Neural crest cell (in vitro differentiated cells): ENCODE data around the gene TDG. TPM values are rescaled to one million over a fixed set of nuclear protein-coding genes. Genes with fewer than 3 reads are reported as not detected.

Experiments
- DNase-seq: peaks from one replicate; pipeline ENCODE4 v3.0.0; 2021; ENCODE audit warnings: low read depth, mixed read lengths, low spot score
- H3K27ac Mint-ChIP-seq: one replicate; pipeline ENCODE4 v1.8.0; 2021; ENCODE audit warnings: mild to moderate bottlenecking, mixed read lengths; ENCODE audit not compliant: unreplicated experiment
- H3K27me3 Mint-ChIP-seq: 2 replicates; pipeline ENCODE4 v1.8.0; 2021; ENCODE audit warnings: low read depth, mild to moderate bottlenecking, mixed read lengths
- H3K36me3 Mint-ChIP-seq: 2 replicates; pipeline ENCODE4 v1.8.0; 2021; ENCODE audit warnings: low read depth, mild to moderate bottlenecking, mixed read lengths
- H3K4me1 Mint-ChIP-seq: 2 replicates; pipeline ENCODE4 v1.8.0; 2021; ENCODE audit warnings: mixed read lengths
- H3K4me3 Mint-ChIP-seq: one replicate; pipeline ENCODE4 v1.8.0; 2021; ENCODE audit warnings: mild to moderate bottlenecking, mixed read lengths
- H3K9me3 Mint-ChIP-seq: 2 replicates; pipeline ENCODE4 v1.8.0; 2021; ENCODE audit warnings: mixed read lengths
- CTCF ChIP-seq: fragments of 200-600 bp; sonication (generic); conservative IDR thresholded peaks from 2 replicates; pipeline ENCODE4 v1.5.0; 2021; ENCODE audit warnings: antibody characterized with exemption, mild to moderate bottlenecking
- long read RNA-seq: library from polyadenylated mRNA; unstranded; transcript quantifications from one replicate; pipeline ENCODE4 v2.0.0, GENCODE V29; 2020
- total RNA-seq: library from RNA; stranded (reverse); gene quantifications from 2 replicates; pipeline ENCODE4 v1.2.1, GENCODE V29; 2021

TDG gene
- total RNA-seq: 53.0 and 57.1 TPM in 2 replicates
- long read RNA-seq, transcript TDG-209 (9 exons, 1,387 nt): minor isoform, 6 of 68 reads
- long read RNA-seq, transcript TDG-202 (10 exons, 3,251 nt): major isoform, 39 of 68 reads
- long read RNA-seq, partial matches to known transcripts: 4 of 68 reads
- long read RNA-seq, other reads (novel, unspliced or antisense): 15 of 68 reads

GRCh38 chr12:103965590-103966504, at the start of gene TDG:
Gene TDG (plus strand): TSS chr12:103965872. CDS start chr12:103966038, 166 bp downstream.
- peaks cover 51% of the 10 kb centered on the region for H3K4me1 Mint-ChIP-seq

GRCh38 chr12:103917873-103918272, 47.8 kb upstream of the TDG start:
- Mint-ChIP-seq H3K4me3 (no peak overlapping the region), H3K27me3 (no peaks in the 10 kb centered on the region), H3K36me3 (peaks cover 7% of the 10 kb centered on the region), H3K4me1 (no peaks in the 10 kb centered on the region), H3K9me3 (peaks cover 15% of the 10 kb centered on the region), H3K27ac (no peak overlapping the region)
- no peak for TF ChIP-seq CTCF
- DNase-seq: no peak

More at GRCh38 chr12:103965590-103966504, at the start of gene TDG:
- H3K27ac Mint-ChIP-seq: peak within 1 kb of the TSS; percentile 99
- peak; percentile 91 for DNase-seq
- TF ChIP-seq CTCF: no peak
- H3K27me3 Mint-ChIP-seq: no peaks in the 10 kb centered on the region
- no peaks in the 10 kb centered on the region for H3K36me3 Mint-ChIP-seq
- H3K4me3 Mint-ChIP-seq: peak within 1 kb of the TSS; percentile 99
- no peaks in the 10 kb centered on the region for H3K9me3 Mint-ChIP-seq

- Mint-ChIP-seq H3K4me3 (peak overlapping the region; percentile 48), H3K36me3 (no peaks in the 10 kb centered on the region), H3K27ac (no peak overlapping the region), H3K9me3 (no peaks in the 10 kb centered on the region), H3K27me3 (peaks cover 2% of the 10 kb centered on the region), H3K4me1 (peaks cover 20% of the 10 kb centered on the region)
- no peak for DNase-seq
- no peak for TF ChIP-seq CTCF
These were observed 40.7 kb upstream of the TDG start for GRCh38 chr12:103924761-103925641.

- Mint-ChIP-seq H3K36me3 (no peaks in the 10 kb centered on the region), H3K4me1 (peaks cover 45% of the 10 kb centered on the region), H3K9me3 (no peaks in the 10 kb centered on the region), H3K27me3 (peaks cover 4% of the 10 kb centered on the region), H3K4me3 (peak overlapping the region; percentile 94), H3K27ac (peak overlapping the region; percentile 99)
- no peak for DNase-seq
- TF ChIP-seq CTCF: no peak
These were observed 37.0 kb upstream of the TDG start for GRCh38 chr12:103928682-103929045.
